ENCODE data around the gene FBN1.

FBN1 gene

GRCh38 chr15:48419896-48420295 is 225.6 kb downstream of the FBN1 start:
- no peak for DNase-seq

GRCh38 chr15:48418343-48418742 is 227.2 kb downstream of the FBN1 start:
- no peak for DNase-seq

GRCh38 chr15:48416301-48416700 is 229.2 kb downstream of the FBN1 start:
- DNase-seq = no peak

GRCh38 chr15:48415036-48415886 is 230.2 kb downstream of the FBN1 start:
- no peak for DNase-seq

GRCh38 chr15:48414015-48414414 is 231.5 kb downstream of the FBN1 start:
- DNase-seq = no peak

- DNase-seq = no peak
These were observed 232.2 kb downstream of the FBN1 start for GRCh38 chr15:48413304-48413703.

- DNase-seq = no peak
These were observed 233.4 kb downstream of the FBN1 start for GRCh38 chr15:48411971-48412591.

GRCh38 chr15:48409623-48410022 is 235.9 kb downstream of the FBN1 start:
- no peak for DNase-seq

GRCh38 chr15:48408327-48408726 is 237.2 kb downstream of the FBN1 start:
- no peak for DNase-seq

- DNase-seq = no peak
These were observed 237.9 kb downstream of the FBN1 start for GRCh38 chr15:48407646-48408045.

GRCh38 chr15:48406911-48407310 is 238.6 kb downstream of the FBN1 start:
- no peak for DNase-seq

- no peak for DNase-seq
These were observed 239.1 kb downstream of the FBN1 start for GRCh38 chr15:48406266-48406891.

- DNase-seq = no peak
These were observed 242.9 kb downstream of the FBN1 start for GRCh38 chr15:48402427-48403177.

- no peak for DNase-seq
These were observed 245.4 kb downstream of the FBN1 start for GRCh38 chr15:48400086-48400485.

- no peak for DNase-seq
These were observed 247.7 kb downstream of the FBN1 start for GRCh38 chr15:48397841-48398240.

GRCh38 chr15:48396020-48396419 is 249.5 kb downstream of the FBN1 start:
- DNase-seq = no peak

- DNase-seq = no peak
These were observed 249.9 kb downstream of the FBN1 start for GRCh38 chr15:48395521-48396011.

- DNase-seq = no peak
These were observed 250.5 kb downstream of the FBN1 start for GRCh38 chr15:48394970-48395369.

GRCh38 chr15:48393645-48394506 is 251.6 kb downstream of the FBN1 start:
- no peak for DNase-seq

GRCh38 chr15:48392356-48392755 is 253.2 kb downstream of the FBN1 start:
- no peak for DNase-seq

GRCh38 chr15:48391950-48392349 is 253.6 kb downstream of the FBN1 start:
- DNase-seq = no peak

GRCh38 chr15:48389691-48390143 is 255.8 kb downstream of the FBN1 start:
- DNase-seq = no peak
